Left ventricle myocardium inferior (tissue), 1 donor: ENCODE results near the gene RAB5A. TPM values are rescaled to one million over a fixed set of nuclear protein-coding genes. Genes with fewer than 3 reads are reported as not detected.

Source experiments
- DNase-seq: peaks from one replicate; pipeline ENCODE4 v3.0.0-alpha.2; 2020
- H3K27ac ChIP-seq: fragments of 200-600 bp; replicated peaks from 2 replicates; pipeline ENCODE4 v1.8.0; 2021
- H3K27me3 ChIP-seq: fragments of 200-600 bp; 2 replicates; pipeline ENCODE4 v1.8.0; 2021; ENCODE audit warnings: low read depth
- H3K36me3 ChIP-seq: fragments of 200-600 bp; 2 replicates; pipeline ENCODE4 v1.8.0; 2021
- H3K4me1 ChIP-seq: fragments of 200-600 bp; 2 replicates; pipeline ENCODE4 v1.8.0; 2021
- H3K4me3 ChIP-seq: fragments of 200-600 bp; 2 replicates; pipeline ENCODE4 v1.8.0; 2021; ENCODE audit warnings: mild to moderate bottlenecking, moderate library complexity
- H3K9me3 ChIP-seq: fragments of 200-600 bp; replicated peaks from 2 replicates; pipeline ENCODE4 v1.8.0; 2021
- CTCF ChIP-seq: fragments of 200-600 bp; IDR thresholded peaks from 2 replicates; pipeline ENCODE4 v1.8.0; 2021; ENCODE audit warnings: antibody characterized with exemption, mild to moderate bottlenecking, borderline replicate concordance
- intact Hi-C: fragments of 100-400 bp; cut with micrococcal nuclease; formaldehyde crosslinking; loops from one replicate; pipeline ENCODE4 v1.11.0; 2022
- total RNA-seq: library from RNA; stranded (reverse); fragmentation: NEBNext Ultra II Directional; extraction: Animal tissue kit (Norgen Biotek cat#: 25700); gene quantifications from one replicate; pipeline ENCODE4 v1.2.1, GENCODE V29; 2021
- donor health status: DM: no; HTN: yes; CAD: no; lungs with severe emphysema.

RAB5A gene
- total RNA-seq, 1 donor from 2014 or later = 52.0 TPM

DNA sequence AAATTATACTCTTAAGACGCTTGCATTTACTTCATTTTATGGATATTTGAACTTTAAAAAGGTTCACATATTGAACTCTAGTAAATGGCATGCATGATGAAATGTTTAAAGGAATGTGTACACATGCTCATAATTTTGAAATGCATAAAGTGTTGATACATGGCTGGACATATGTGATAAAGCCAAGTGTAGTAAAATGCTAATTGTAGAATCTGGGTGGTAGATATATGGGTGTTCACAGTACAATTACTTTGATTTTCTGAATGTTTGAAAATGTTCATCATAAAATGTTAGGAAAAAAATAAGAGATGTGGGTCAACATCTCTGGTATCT, 8.6 kb upstream of the RAB5A start:
- H3K4me1 ChIP-seq = no peaks in the 10 kb centered on the region
- H3K27ac ChIP-seq = no peak overlapping the region
- intact Hi-C loops = no loop called here
- H3K27me3 ChIP-seq = peaks cover 7% of the 10 kb centered on the region
- H3K36me3 ChIP-seq = no peaks in the 10 kb centered on the region
- DNase-seq = no peak
- no peak for TF ChIP-seq CTCF
- no peaks in the 10 kb centered on the region for H3K9me3 ChIP-seq
- H3K4me3 ChIP-seq = no peak overlapping the region

DNA sequence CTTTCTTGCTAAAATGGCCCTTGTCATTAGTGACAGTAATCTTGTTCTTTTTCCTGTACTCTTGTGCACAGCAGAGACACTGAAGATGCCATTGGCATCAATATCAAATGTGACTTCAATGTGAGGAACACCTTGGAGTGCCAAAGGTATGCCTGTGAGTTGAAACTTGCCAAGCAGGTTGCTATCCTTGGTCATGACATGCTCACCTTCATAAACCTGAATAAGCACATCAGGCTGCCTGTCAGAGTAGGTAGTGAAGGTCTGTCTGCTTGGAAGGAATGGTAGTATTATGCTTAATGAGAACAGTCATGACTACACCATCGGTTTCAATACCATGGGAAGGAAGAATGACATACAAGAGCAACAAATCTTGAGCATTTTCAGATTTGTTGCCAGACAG, 6.3 kb upstream of the RAB5A start:
- Histone ChIP-seq H3K9me3 (no peaks in the 10 kb centered on the region), H3K4me3 (no peak overlapping the region), H3K27ac (no peak overlapping the region), H3K27me3 (no peaks in the 10 kb centered on the region), H3K36me3 (no peaks in the 10 kb centered on the region), H3K4me1 (no peaks in the 10 kb centered on the region)
- intact Hi-C loops = loop anchor here (10.0 kb wide), 1 partner anchor 84 kb away; no protein-coding TSS in a partner anchor
- TF ChIP-seq CTCF = no peak
- no peak for DNase-seq

DNA sequence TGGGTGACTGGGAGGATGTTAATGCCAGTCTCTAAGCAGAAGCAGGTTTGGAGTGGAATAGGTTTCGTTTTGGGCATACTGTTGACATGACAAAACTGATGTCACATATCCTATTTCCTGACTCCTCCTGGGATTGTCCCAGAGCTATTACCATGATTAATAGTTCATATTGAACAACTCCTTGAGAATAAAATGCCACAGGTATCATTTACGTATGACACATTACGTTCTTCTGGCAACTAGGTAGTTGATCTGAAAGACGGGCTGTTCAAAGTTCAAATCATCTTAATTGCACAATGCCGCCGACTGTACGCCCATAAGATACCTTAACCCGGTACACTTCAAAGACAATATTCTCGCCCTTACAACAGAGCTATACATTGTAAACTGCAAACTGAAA, 1.4 kb upstream of the RAB5A start:
- no peak for TF ChIP-seq CTCF
- intact Hi-C loops = loop anchor here (10.0 kb wide), 1 partner anchor 79 kb away; no protein-coding TSS in a partner anchor
- H3K4me3 ChIP-seq = peak overlapping the region; percentile 86
- H3K27me3 ChIP-seq = no peaks in the 10 kb centered on the region
- DNase-seq = no peak
- H3K36me3 ChIP-seq = no peaks in the 10 kb centered on the region
- H3K9me3 ChIP-seq = no peaks in the 10 kb centered on the region
- no peak overlapping the region for H3K27ac ChIP-seq
- H3K4me1 ChIP-seq = peaks cover 42% of the 10 kb centered on the region

DNA sequence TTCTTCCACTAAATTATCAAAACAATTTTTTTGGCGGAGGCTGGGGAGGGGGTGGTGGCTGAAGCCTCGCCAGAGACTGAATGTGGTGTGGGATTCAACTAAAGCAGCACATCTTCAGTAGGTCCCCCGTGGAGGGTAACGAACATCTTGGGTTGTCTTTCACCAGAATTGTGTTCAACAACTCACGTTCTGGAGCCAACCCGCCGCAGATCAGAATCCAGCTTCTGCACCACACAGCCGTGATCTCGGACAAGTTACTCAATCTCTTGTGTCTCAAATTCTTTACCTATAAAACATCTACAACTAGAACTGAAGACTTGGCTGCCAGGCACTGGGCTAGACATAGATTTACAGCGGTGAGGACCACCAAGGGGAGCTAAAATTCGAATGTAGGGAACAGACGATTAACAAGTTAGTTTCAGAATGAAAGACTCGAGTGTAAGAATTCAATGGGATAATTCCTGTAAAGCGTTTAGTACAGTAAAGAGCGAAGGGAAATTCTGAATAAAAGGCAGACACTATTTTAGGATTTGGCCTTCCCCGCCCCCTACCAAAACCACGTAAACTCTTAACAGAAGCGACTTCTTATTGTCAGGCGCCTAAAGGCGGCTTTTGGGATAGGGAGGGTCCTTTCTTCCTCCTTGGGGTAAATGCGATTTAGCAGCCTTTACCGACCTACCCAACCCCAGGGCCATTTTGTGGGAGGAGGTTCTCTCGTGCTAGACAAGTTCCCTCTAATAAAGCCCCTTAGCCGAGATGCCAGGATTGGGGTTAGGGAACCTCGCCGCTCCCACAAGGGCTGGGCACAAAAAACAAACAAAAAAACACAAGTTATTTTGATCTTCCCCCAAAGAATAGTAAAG, 697 bp upstream of the RAB5A start:
- no peak for DNase-seq
- H3K4me3 ChIP-seq = peak overlapping the region; percentile 86
- H3K27me3 ChIP-seq = no peaks in the 10 kb centered on the region
- TF ChIP-seq CTCF = no peak
- H3K4me1 ChIP-seq = peaks cover 48% of the 10 kb centered on the region
- H3K36me3 ChIP-seq = peaks cover 4% of the 10 kb centered on the region
- intact Hi-C loops = loop anchor here (10.0 kb wide), 1 partner anchor 79 kb away; no protein-coding TSS in a partner anchor
- no peaks in the 10 kb centered on the region for H3K9me3 ChIP-seq
- H3K27ac ChIP-seq = peak overlapping the region; percentile 92

GRCh38 chr3:19947549-19948225, 790 bp downstream of the RAB5A start:
- peak overlapping the region; percentile 92 for H3K27ac ChIP-seq
- peaks cover 63% of the 10 kb centered on the region for H3K4me1 ChIP-seq
- no peak for TF ChIP-seq CTCF
- no peaks in the 10 kb centered on the region for H3K9me3 ChIP-seq
- intact Hi-C loops = loop anchor here (10.0 kb wide), 1 partner anchor 77 kb away; no protein-coding TSS in a partner anchor
- peak; percentile 36 for DNase-seq
- peak overlapping the region; percentile 86 for H3K4me3 ChIP-seq
- H3K36me3 ChIP-seq = peaks cover 13% of the 10 kb centered on the region
- H3K27me3 ChIP-seq = no peaks in the 10 kb centered on the region
